HG03558 (cell line): ENCODE results near the gene TTLL7.

ENCODE experiments used
- ATAC-seq: cut with Tn5 transposase; IDR thresholded peaks from one replicate; pipeline ENCODE4 v1.9.1; 2021; ENCODE audit warnings: moderate number of reproducible peaks; ENCODE audit not compliant: unreplicated experiment; ENCODE audit errors: extremely low read depth

The TTLL7 gene

GRCh38 chr1:83896299-83896698 lies 102.6 kb downstream of the TTLL7 start:
- no peak for ATAC-seq

- ATAC-seq, result no peak
Observed at GRCh38 chr1:83889707-83890106, 109.2 kb downstream of the TTLL7 start.

GRCh38 chr1:83887483-83887882 lies 111.4 kb downstream of the TTLL7 start:
- no peak for ATAC-seq

GRCh38 chr1:83883979-83884378 lies 115.0 kb downstream of the TTLL7 start:
- ATAC-seq, result no peak

GRCh38 chr1:83882906-83883305 lies 116.0 kb downstream of the TTLL7 start:
- no peak for ATAC-seq

- ATAC-seq, result no peak
Observed at GRCh38 chr1:83872515-83872914, 126.4 kb downstream of the TTLL7 start.

- no peak for ATAC-seq
Observed at GRCh38 chr1:83864991-83865390, 133.9 kb downstream of the TTLL7 start.

GRCh38 chr1:83860490-83861221 lies 138.3 kb downstream of the TTLL7 start:
- peak; percentile 86 for ATAC-seq

GRCh38 chr1:83857716-83858115 lies 141.2 kb downstream of the TTLL7 start:
- ATAC-seq, result no peak

- no peak for ATAC-seq
Observed at GRCh38 chr1:83857103-83857502, 141.8 kb downstream of the TTLL7 start.

- no peak for ATAC-seq
Observed at GRCh38 chr1:83856381-83856780, 142.6 kb downstream of the TTLL7 start.

- no peak for ATAC-seq
Observed at GRCh38 chr1:83854456-83854855, 144.5 kb downstream of the TTLL7 start.

- no peak for ATAC-seq
Observed at GRCh38 chr1:83850834-83851233, 148.1 kb downstream of the TTLL7 start.

GRCh38 chr1:83849191-83850061 lies 149.5 kb downstream of the TTLL7 start:
- no peak for ATAC-seq

- ATAC-seq, result no peak
Observed at GRCh38 chr1:83846138-83846537, 152.8 kb downstream of the TTLL7 start.

GRCh38 chr1:83845437-83846071 lies 153.4 kb downstream of the TTLL7 start:
- no peak for ATAC-seq

- no peak for ATAC-seq
Observed at GRCh38 chr1:83844546-83844945, 154.4 kb downstream of the TTLL7 start.

GRCh38 chr1:83839566-83840173 lies 159.3 kb downstream of the TTLL7 start:
- no peak for ATAC-seq

- no peak for ATAC-seq
Observed at GRCh38 chr1:83838573-83838972, 160.4 kb downstream of the TTLL7 start.

- no peak for ATAC-seq
Observed at GRCh38 chr1:83836543-83836942, 162.4 kb downstream of the TTLL7 start.
